ENCODE results near the gene USP36.

- TF ChIP-seq POLR2A (IDR thresholded peaks at IDR 0.05; ENCODE audit: low read length), result no peak
- no peak for TF ChIP-seq GATA1 (IDR thresholded peaks at IDR 0.05; ENCODE audit: low read depth, low read length)
Observed at GRCh38 chr17:78798695-78799559, 41.7 kb downstream of the USP36 start.

Data from erythroblast (primary cell).